Activated naive CD4-positive, alpha-beta T cell treated with anti-CD3 and anti-CD28 coated beads for 36 hours (primary cell): ENCODE measurements around the gene FAM228B. TPM values are rescaled to one million over a fixed set of nuclear protein-coding genes. Genes with fewer than 3 reads are reported as not detected.
"Not testable (repeated sequence)": the region's sequence is repeated elsewhere in the genome, so short reads cannot be mapped to it uniquely, and the experiment has no call there.

Source experiments
- CTCF ChIA-PET: fragments of 350-600 bp; sonication (Branson Sonifier 250); formaldehyde crosslinking; loops from one replicate; lab custom pipeline; 2021; ENCODE audit warnings: antibody characterized with exemption; lab: Charles Lee
- DNase-seq: peaks from one replicate; pipeline ENCODE4 v3.0.0-alpha.2; 2020
- H3K27ac Mint-ChIP-seq: one replicate; pipeline ENCODE4 v1.8.0; 2021; ENCODE audit warnings: mild to moderate bottlenecking, mixed read lengths
- H3K27me3 Mint-ChIP-seq: one replicate; pipeline ENCODE4 v1.8.0; 2021; ENCODE audit warnings: low read depth, mixed read lengths
- H3K36me3 Mint-ChIP-seq: one replicate; pipeline ENCODE4 v1.8.0; 2021; ENCODE audit warnings: low read depth, mixed read lengths
- H3K4me1 Mint-ChIP-seq: one replicate; pipeline ENCODE4 v1.8.0; 2021; ENCODE audit warnings: low read depth, mixed read lengths
- H3K4me3 Mint-ChIP-seq: one replicate; pipeline ENCODE4 v1.8.0; 2021; ENCODE audit warnings: mild to moderate bottlenecking, moderate library complexity, mixed read lengths
- H3K9me3 Mint-ChIP-seq: one replicate; pipeline ENCODE4 v1.8.0; 2021; ENCODE audit warnings: mixed read lengths
- intact Hi-C: fragments of 100-400 bp; cut with micrococcal nuclease; formaldehyde crosslinking; loops from one replicate; pipeline ENCODE4 v1.15.1; 2023
- total RNA-seq, 2 experiments: library from RNA; stranded (reverse); gene quantifications; one replicate each; pipeline ENCODE4 v1.2.3, GENCODE V29; 2021

FAM228B gene
- total RNA-seq, 2 experiments from 2014 or later, result 3.6 to 4.1 TPM

DNA sequence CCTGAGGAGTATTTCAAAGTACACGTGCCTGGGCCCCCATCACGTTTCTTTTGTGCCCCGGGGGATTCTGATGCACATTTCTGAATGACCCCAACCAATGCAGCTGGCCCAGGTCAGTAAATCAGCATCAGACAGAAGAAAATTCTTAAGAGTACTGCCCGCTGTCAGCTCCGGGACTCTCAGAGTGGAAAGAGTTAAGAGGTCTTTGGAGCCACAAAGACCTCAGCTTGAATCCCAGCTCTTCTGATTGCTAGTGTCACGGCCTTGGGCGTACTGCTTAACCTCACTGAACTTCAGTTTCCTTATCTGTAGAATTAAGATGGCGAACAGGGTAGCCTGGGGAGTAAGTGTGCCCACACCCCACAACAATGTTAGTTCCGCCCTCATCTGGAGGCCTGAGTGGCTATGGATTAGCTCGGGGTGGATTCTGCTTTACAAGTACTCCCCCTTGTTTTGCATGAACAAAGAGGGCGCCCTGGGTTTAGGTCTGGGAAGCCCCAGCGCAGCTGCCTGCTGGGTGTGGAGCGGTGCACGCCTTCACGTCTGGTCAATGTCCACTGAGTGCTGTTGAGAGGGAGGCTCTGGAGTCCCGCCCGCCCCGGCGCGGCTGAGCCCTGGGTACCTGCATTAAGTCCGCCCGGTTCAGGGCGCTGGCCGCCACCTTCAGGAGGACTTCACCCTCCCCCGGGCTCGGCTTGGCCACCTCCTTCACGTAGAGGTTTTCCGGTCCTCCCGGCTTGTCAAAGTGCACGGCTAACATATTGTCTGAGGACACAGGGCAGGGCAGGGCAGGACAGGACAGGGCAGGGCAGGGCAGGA lies 39.5 kb upstream of the FAM228B start:
- peaks cover 8% of the 10 kb centered on the region for H3K4me1 Mint-ChIP-seq
- intact Hi-C loops, result loop anchor here (1.0 to 2.0 kb wide), 8 partner anchors 7 to 299 kb away; partner anchors contain the start of genes ATAD2B, SF3B6 and WDCP
- peak; percentile 65 for DNase-seq

DNA sequence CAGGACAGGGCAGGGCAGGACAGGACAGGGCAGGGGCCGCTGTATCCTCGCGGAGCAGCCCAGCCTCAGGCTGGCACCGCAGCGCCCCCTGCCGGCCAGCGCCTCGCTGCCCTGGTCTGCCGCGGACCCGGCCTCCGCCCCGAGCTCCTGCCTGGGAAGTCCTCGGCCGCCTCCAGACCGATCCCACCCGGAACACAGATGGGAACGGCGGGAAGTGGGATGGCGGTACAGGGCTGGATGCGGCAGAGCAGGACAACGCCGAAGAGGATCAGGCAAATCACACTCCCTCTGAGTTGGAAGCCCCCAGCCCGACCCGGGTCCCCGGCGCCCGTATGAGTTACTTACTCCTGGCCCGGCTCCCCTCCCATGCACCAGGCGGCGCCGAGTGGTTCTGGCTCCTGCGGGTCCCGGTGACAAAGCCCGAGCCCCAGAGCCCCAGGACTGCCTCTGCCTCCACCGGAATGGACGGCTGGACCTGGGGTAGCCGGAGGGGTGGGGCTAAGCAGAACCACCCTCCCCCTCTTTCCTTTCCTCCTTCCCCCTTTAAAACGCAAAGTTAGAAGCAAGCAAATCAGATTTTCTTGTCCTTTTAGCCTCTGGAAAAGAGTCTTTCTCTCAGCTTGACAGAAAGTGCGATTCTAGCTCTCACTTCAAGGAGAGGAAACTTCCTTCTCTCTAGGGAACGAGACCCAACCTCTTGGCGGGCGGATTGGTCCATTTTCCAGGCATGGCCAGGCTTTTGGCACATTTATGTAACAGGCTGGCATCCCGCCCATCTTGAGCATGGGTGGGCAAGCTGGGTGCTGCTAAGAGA lies 38.7 kb upstream of the FAM228B start, which contains the start of gene TP53I3:
Gene TP53I3 (minus strand): TSS at position 449 of the 814 bp plus-strand sequence. CDS start 508 bp downstream, outside the sequence.
- Mint-ChIP-seq H3K36me3 (no peaks in the 10 kb centered on the region), H3K27ac (peak within 1 kb of the TSS; percentile 27), H3K4me3 (peak within 1 kb of the TSS; percentile 85), H3K4me1 (peaks cover 8% of the 10 kb centered on the region), H3K27me3 (no peaks in the 10 kb centered on the region), H3K9me3 (no peaks in the 10 kb centered on the region)
- intact Hi-C loops, result loop anchor here (1.0 to 2.0 kb wide), 8 partner anchors 8 to 298 kb away; partner anchors contain the start of genes ATAD2B, SF3B6 and WDCP
- peak; percentile 80 for DNase-seq
- CTCF ChIA-PET, result interaction anchor here (0.5 to 3.7 kb wide), 47 partner anchors 8 to 1994 kb away, joined by 3 to 59 read pairs (median 4); partner anchors contain the start of genes ATAD2B, FKBP1B, SF3B6 and WDCP

More for the DNA sequence above, 39.5 kb upstream of the FAM228B start:
- Mint-ChIP-seq H3K4me3 (peak overlapping the region; percentile 85), H3K27me3 (no peaks in the 10 kb centered on the region), H3K27ac (peak overlapping the region; percentile 27), H3K9me3 (no peaks in the 10 kb centered on the region), H3K36me3 (no peaks in the 10 kb centered on the region)
- CTCF ChIA-PET, result interaction anchor here (0.5 to 3.7 kb wide), 35 partner anchors 7 to 460 kb away, joined by 3 to 59 read pairs (median 4); partner anchors contain the start of genes ATAD2B, SF3B6 and WDCP

GRCh38 chr2:24085200-24085489 lies 38.1 kb upstream of the FAM228B start:
- DNase-seq, result no peak
- H3K27ac Mint-ChIP-seq, result no peak overlapping the region
- H3K9me3 Mint-ChIP-seq, result no peaks in the 10 kb centered on the region
- CTCF ChIA-PET, result interaction anchor here (0.6 to 3.7 kb wide), 24 partner anchors 9 to 461 kb away, joined by 3 to 59 read pairs (median 4); partner anchors contain the start of genes ATAD2B, FKBP1B, SF3B6 and WDCP
- H3K4me1 Mint-ChIP-seq, result peaks cover 8% of the 10 kb centered on the region
- no peaks in the 10 kb centered on the region for H3K36me3 Mint-ChIP-seq
- intact Hi-C loops, result loop anchor here (2.0 kb wide), 1 partner anchor 38 kb away; the partner anchor contains the start of gene WDCP
- no peaks in the 10 kb centered on the region for H3K27me3 Mint-ChIP-seq
- peak overlapping the region; percentile 85 for H3K4me3 Mint-ChIP-seq

DNA sequence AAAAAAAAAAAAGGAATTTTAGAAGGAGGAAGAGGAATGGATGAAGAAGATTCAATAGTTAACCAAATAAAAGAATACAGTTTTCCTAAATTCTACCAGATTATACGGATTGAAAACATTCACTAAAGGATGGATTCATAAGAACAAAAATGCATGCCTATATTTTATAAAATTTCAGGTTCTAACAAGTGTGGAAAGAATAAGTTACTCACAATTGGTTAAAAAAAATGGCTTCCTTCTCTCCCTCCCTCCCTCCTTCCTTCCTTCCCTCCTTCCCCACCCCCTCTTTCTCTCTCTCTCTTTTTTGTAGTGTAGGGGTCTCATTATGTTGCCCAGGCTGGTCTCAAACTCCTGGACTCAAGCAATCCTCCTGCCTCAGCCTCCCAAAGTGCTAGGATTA lies 37.0 kb upstream of the FAM228B start:
- H3K27ac Mint-ChIP-seq, result no peak overlapping the region
- intact Hi-C loops, result no loop called here

DNA sequence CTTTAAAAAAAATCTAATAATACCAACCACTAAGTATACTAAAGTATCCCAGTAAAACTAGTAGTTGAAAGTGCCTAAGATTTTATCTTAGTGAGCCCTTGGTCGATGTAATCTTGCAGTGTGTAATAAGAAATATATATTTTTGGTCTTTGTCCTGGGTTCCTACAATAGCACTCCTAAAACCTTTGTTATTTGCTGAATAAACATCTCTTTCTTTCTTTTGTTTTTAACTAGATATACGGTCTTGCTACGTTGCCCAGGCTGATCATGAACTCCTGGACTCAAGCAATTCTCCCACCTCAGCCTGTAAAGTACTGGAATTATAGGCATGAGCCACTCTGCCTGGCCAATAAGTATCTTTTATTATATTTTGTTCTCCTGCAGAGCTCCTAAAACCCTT lies 36.2 kb upstream of the FAM228B start:
- intact Hi-C loops, result no loop called here
- no peaks in the 10 kb centered on the region for H3K36me3 Mint-ChIP-seq
- CTCF ChIA-PET, result interaction anchor here (0.6 to 1.2 kb wide), 3 partner anchors 205 to 263 kb away, joined by 3 to 4 read pairs (median 4); no protein-coding TSS in a partner anchor
- H3K4me3 Mint-ChIP-seq, result no peak overlapping the region
- H3K4me1 Mint-ChIP-seq, result peaks cover 8% of the 10 kb centered on the region
- DNase-seq, result no peak
- H3K27me3 Mint-ChIP-seq, result no peaks in the 10 kb centered on the region
- no peak overlapping the region for H3K27ac Mint-ChIP-seq
- no peaks in the 10 kb centered on the region for H3K9me3 Mint-ChIP-seq

More for the DNA sequence above, 37.0 kb upstream of the FAM228B start:
- Mint-ChIP-seq H3K9me3 (no peaks in the 10 kb centered on the region), H3K36me3 (no peaks in the 10 kb centered on the region), H3K4me3 (no peak overlapping the region), H3K27me3 (no peaks in the 10 kb centered on the region), H3K4me1 (peaks cover 8% of the 10 kb centered on the region)
- DNase-seq, result no peak
- CTCF ChIA-PET, result no interaction called here

GRCh38 chr2:24088821-24089359 lies 34.4 kb upstream of the FAM228B start:
- peaks cover 3% of the 10 kb centered on the region for H3K4me1 Mint-ChIP-seq
- no peaks in the 10 kb centered on the region for H3K36me3 Mint-ChIP-seq
- no peaks in the 10 kb centered on the region for H3K9me3 Mint-ChIP-seq
- CTCF ChIA-PET, result interaction anchor here (0.8 to 1.7 kb wide), 2 partner anchors 94 to 162 kb away, joined by 3 to 4 read pairs; partner anchors contain the start of gene ATAD2B
- no peak overlapping the region for H3K4me3 Mint-ChIP-seq
- no peaks in the 10 kb centered on the region for H3K27me3 Mint-ChIP-seq
- peak overlapping the region; percentile 16 for H3K27ac Mint-ChIP-seq
- no peak for DNase-seq
- intact Hi-C loops, result no loop called here

- H3K36me3 Mint-ChIP-seq, result not testable (repeated sequence)
Measured at GRCh38 chr2:24093270-24093669, 30.0 kb upstream of the FAM228B start.

GRCh38 chr2:24095171-24095677 lies 28.0 kb upstream of the FAM228B start:
- H3K27ac Mint-ChIP-seq, H3K27me3 Mint-ChIP-seq, intact Hi-C loops, H3K36me3 Mint-ChIP-seq, H3K9me3 Mint-ChIP-seq, H3K4me1 Mint-ChIP-seq, DNase-seq, H3K4me3 Mint-ChIP-seq: not testable (repeated sequence)
- CTCF ChIA-PET, result interaction anchor here (1.1 kb wide), 1 partner anchor 11 kb away, joined by 3 read pairs; the partner anchor contains the start of gene TP53I3

More at GRCh38 chr2:24093270-24093669, 30.0 kb upstream of the FAM228B start:
- H3K27ac Mint-ChIP-seq, H3K27me3 Mint-ChIP-seq, H3K4me3 Mint-ChIP-seq, intact Hi-C loops, H3K4me1 Mint-ChIP-seq, DNase-seq, H3K9me3 Mint-ChIP-seq: not testable (repeated sequence)
- CTCF ChIA-PET, result interaction anchor here (0.6 kb wide), 1 partner anchor 192 kb away, joined by 3 read pairs; no protein-coding TSS in a partner anchor

- intact Hi-C loops, H3K27ac Mint-ChIP-seq, H3K4me3 Mint-ChIP-seq, DNase-seq, CTCF ChIA-PET, H3K27me3 Mint-ChIP-seq, H3K9me3 Mint-ChIP-seq, H3K4me1 Mint-ChIP-seq: not testable (repeated sequence)
- peaks cover 14% of the 10 kb centered on the region for H3K36me3 Mint-ChIP-seq
Measured at GRCh38 chr2:24100732-24101131, 22.5 kb upstream of the FAM228B start.

DNA sequence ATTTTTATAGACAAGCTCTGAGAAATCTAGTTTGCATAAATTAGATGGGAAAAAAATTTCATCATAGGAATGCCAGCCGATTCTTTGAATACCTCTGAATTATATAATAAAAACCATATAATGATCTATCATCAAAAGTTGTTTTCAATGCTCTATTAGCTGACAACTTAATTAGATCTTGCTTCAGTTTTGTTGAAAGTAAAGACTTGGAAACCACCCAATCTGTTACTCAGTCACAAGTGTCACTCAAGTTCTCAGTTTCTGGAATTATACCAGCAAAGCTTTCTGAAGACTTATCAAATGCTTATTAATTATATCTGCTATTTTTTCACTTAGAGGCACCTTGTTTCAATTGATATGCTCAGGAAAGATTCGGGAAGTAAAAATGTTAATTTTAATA lies 21.3 kb upstream of the FAM228B start:
- Mint-ChIP-seq H3K4me1 (no peaks in the 10 kb centered on the region), H3K27ac (no peak overlapping the region), H3K9me3 (peaks cover 12% of the 10 kb centered on the region), H3K4me3 (no peak overlapping the region), H3K27me3 (no peaks in the 10 kb centered on the region), H3K36me3 (peaks cover 13% of the 10 kb centered on the region)
- no peak for DNase-seq
- intact Hi-C loops, result no loop called here
- CTCF ChIA-PET, result no interaction called here

DNA sequence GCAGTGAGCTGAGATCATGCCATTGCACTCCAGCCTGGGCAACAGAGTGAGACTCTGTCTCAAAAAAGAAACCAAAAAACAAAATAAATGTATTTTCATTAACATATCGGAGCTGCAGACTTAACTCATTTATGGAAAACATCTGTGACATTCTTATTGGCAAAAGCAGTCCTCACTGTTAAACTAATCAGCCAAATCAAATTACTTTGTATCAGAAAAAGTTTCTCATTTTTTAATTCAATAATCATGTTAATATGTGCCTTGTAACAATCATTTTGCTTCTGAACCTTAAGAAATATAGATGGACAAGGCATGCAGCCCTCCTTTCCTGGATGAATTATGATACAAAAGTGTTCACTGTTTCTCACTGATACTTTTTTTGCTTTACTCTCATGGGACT lies 20.6 kb upstream of the FAM228B start:
- H3K4me1 Mint-ChIP-seq, result no peaks in the 10 kb centered on the region
- CTCF ChIA-PET, result no interaction called here

More for the DNA sequence above, 20.6 kb upstream of the FAM228B start:
- Mint-ChIP-seq H3K36me3 (peaks cover 13% of the 10 kb centered on the region), H3K27me3 (no peaks in the 10 kb centered on the region), H3K4me3 (no peak overlapping the region), H3K27ac (no peak overlapping the region), H3K9me3 (peaks cover 17% of the 10 kb centered on the region)
- DNase-seq, result no peak
- intact Hi-C loops, result no loop called here
